Measurements from ENCODE around the gene BOD1. TPM values are rescaled to one million over a fixed set of nuclear protein-coding genes. Genes with fewer than 3 reads are reported as not detected.
A peak's percentile ranks its signal among the peaks of the same experiment; 100 is the strongest.

Gene BOD1
- total RNA-seq, 4 donors from 2014 or later = 101 to 157 (median 117) TPM

DNA sequence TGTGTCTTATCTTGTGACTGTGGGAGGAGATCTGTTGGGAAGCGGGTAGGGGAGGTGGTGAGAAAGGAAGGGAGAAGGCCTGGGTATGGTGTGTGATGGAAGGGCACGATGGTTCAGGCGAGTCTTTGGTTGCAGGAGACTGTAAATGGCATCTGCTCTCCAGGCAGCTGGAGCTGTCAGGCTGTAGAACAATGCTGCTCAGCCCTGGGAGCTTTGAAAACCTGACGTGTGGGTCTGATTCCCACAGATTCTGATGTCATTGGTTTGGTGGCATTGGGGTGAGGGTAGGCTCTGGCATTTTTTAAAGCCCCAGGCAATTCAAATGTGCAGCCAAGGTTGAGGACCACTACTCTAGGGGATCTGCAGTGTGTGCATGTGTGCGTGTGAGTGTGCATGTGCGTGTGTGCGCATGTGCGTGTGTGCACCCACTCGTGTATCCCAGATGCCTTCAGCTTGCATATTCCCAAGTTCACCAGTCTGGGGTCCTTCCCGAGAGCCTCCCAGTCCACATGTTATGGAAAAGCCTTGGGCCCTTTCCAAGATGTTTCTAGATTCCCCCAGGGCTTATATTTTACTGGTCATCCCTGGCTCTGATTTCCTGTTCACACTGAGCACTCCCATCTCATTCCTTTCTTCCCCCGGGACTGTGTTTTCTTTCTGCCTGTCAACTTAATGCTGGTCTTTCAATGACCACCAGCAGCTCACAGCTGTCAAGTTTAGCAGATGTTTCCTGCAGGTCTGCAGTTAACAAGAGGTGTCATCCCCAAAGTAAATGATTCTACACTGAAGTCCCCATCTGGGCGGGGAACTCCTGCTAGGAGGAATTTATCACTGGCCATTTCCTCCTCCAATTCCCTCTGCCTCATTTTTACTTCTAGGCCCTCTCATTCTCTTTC is 34.0 kb downstream of the BOD1 start:
- Histone ChIP-seq H3K4me3 (no peak overlapping the region), H3K9me3 (peaks cover 0 to 8% (median 0%) of the 10 kb centered on the region in 3 donors), H3K4me1 (no peaks in the 10 kb centered on the region), H3K27ac (no peak overlapping the region), H3K27me3 (no peaks in the 10 kb centered on the region), H3K36me3 (no peaks in the 10 kb centered on the region)
- TF ChIP-seq POLR2A (IDR thresholded peaks at IDR 0.05) = no peak
- TF ChIP-seq, protein P1, sequence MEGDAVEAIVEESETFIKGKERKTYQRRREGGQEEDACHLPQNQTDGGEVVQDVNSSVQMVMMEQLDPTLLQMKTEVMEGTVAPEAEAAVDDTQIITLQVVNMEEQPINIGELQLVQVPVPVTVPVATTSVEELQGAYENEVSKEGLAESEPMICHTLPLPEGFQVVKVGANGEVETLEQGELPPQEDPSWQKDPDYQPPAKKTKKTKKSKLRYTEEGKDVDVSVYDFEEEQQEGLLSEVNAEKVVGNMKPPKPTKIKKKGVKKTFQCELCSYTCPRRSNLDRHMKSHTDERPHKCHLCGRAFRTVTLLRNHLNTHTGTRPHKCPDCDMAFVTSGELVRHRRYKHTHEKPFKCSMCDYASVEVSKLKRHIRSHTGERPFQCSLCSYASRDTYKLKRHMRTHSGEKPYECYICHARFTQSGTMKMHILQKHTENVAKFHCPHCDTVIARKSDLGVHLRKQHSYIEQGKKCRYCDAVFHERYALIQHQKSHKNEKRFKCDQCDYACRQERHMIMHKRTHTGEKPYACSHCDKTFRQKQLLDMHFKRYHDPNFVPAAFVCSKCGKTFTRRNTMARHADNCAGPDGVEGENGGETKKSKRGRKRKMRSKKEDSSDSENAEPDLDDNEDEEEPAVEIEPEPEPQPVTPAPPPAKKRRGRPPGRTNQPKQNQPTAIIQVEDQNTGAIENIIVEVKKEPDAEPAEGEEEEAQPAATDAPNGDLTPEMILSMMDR (IDR thresholded peaks at IDR 0.05 in 4 of 5, conservative IDR thresholded peaks at IDR 0.05 in 1 of 5) = no peak
- in situ Hi-C loops (cut with MboI; ENCODE audit: low sequenced_read_pairs in 4 of 4) = loop anchor here in 3 of 4 donors (5.0 to 25.0 kb wide), 2 partner anchors 270 to 290 kb away; no protein-coding TSS in a partner anchor
- no peak for DNase-seq
- intact Hi-C loops (cut with DNase I; ENCODE audit: low total_unique reads) = no loop called here
- peak in 1 of 2 donors; percentile 36 for ATAC-seq

DNA sequence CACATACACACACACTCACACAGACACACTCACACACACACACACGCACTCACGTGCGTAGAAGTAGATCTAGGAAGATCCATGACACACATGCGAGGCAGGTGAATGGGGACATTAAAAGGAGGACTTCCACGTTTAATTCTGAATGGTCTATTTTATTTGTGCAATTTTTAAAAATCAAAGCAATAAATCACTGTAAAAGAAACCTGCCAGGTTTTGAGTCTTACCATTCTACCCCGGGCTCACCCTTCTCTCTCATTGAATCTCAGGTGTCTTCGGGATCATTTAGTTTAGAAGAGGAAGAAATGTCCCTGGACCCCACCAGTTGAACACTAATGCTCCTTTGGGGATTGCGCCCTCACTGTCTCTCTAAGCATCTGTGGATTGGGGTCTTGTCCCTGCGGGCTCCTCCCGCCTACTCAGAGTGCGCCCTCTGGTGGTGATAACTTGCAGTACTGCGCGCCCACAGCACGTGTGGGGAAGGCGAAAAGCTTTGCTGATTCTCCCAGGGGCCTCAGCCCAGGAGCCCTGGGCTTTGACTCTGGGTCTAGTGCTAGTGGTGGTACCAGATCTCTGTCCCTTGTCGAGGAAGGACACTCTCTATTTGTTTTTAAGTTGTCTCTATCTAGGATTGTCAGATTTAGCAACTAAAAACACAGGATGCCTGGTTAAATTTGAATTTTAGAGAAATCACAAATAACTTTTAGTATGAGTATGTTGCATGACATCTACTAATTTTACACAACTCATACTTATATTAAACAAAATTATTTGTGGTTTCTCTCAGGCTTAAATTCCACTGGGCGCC is 34.8 kb downstream of the BOD1 start:
- H3K27me3 ChIP-seq = no peaks in the 10 kb centered on the region
- no peak for ATAC-seq
- H3K4me1 ChIP-seq = no peaks in the 10 kb centered on the region
- no peaks in the 10 kb centered on the region for H3K36me3 ChIP-seq
- TF ChIP-seq, protein P1 (IDR thresholded peaks at IDR 0.05 in 4 of 5, conservative IDR thresholded peaks at IDR 0.05 in 1 of 5) = peak; percentile 28 to 65 (median 56)
- no peak for TF ChIP-seq POLR2A (IDR thresholded peaks at IDR 0.05)
- peaks cover 0 to 8% (median 0%) of the 10 kb centered on the region in 3 donors for H3K9me3 ChIP-seq
- intact Hi-C loops (cut with DNase I; ENCODE audit: low total_unique reads) (no loop called here), in situ Hi-C loops (cut with MboI; ENCODE audit: low sequenced_read_pairs in 4 of 4) (loop anchor here in 3 of 4 donors (5.0 to 25.0 kb wide), 2 partner anchors 269 to 289 kb away; no protein-coding TSS in a partner anchor)
- no peak overlapping the region for H3K4me3 ChIP-seq
- H3K27ac ChIP-seq = no peak overlapping the region
- DNase-seq = no peak

DNA sequence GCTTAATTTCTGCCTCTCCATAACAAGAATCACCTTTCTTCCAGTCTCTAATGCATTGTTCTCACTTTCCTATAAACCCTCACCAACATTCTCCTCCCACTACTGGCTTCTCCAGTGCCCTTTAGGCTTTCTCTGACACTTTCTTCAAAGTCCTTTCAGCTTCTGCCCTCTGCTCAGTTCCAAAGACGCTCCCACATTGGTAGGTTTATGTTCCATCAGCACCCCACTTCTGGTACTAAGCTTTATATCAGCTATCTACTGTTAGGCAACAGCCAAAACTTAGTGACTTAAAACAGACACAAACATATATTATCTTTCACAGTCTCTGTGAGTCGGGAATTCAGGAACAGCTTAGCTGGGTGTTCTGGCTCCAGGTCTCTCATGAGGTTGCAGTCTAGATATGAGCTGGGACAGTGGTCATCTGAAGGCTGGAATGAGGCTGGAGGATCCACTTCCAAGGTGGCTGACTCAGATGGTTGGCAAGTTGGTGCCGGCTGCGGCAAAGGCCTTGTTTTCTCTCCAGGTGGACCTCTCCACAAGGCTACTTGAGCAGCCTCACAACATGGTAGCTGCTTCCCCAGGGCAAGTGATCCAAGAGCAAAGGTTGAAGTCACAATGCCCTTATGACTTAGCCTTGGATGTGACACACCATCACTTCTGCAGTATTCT is 37.4 kb downstream of the BOD1 start:
- in situ Hi-C loops (cut with MboI; ENCODE audit: low sequenced_read_pairs in 4 of 4) = loop anchor here in 1 of 4 donors (25.0 kb wide), 1 partner anchor 267 kb away; no protein-coding TSS in a partner anchor
- ATAC-seq (no peak), DNase-seq (no peak)
- TF ChIP-seq, protein P1 (IDR thresholded peaks at IDR 0.05 in 4 of 5, conservative IDR thresholded peaks at IDR 0.05 in 1 of 5) = no peak
- no peak for TF ChIP-seq POLR2A (IDR thresholded peaks at IDR 0.05)
- Histone ChIP-seq H3K4me3 (no peak overlapping the region), H3K27me3 (no peaks in the 10 kb centered on the region), H3K36me3 (no peaks in the 10 kb centered on the region), H3K27ac (no peak overlapping the region), H3K9me3 (peaks cover 0 to 8% (median 0%) of the 10 kb centered on the region in 3 donors), H3K4me1 (no peaks in the 10 kb centered on the region)
- intact Hi-C loops (cut with DNase I; ENCODE audit: low total_unique reads) = no loop called here

DNA sequence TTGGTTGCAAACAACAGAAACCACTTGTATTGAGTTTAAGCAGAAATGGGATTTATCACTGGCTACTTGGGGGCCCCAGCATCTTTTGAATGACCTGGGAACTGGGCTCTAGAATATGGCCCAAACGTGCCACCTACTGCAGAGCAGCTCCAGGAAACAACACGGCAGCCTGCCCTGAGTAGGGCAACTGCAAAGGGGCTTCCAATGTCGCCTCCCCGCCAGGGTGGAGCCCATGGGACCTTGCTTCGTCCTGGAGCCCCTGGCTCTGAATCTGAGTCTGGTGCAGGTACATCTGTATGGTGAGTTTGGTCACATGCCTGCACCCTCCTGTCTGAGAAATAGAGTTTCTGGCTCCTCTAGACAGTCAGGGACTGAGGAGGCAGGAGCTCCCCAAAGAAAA is 38.6 kb downstream of the BOD1 start:
- Histone ChIP-seq H3K27me3 (no peaks in the 10 kb centered on the region), H3K4me3 (no peak overlapping the region), H3K9me3 (peaks cover 0 to 8% (median 0%) of the 10 kb centered on the region in 3 donors), H3K27ac (no peak overlapping the region), H3K36me3 (no peaks in the 10 kb centered on the region), H3K4me1 (peaks cover 2% of the 10 kb centered on the region in 2 donors)
- no peak for TF ChIP-seq POLR2A (IDR thresholded peaks at IDR 0.05)
- TF ChIP-seq, protein P1 (IDR thresholded peaks at IDR 0.05 in 4 of 5, conservative IDR thresholded peaks at IDR 0.05 in 1 of 5) = no peak
- DNase-seq (no peak), ATAC-seq (no peak)
- intact Hi-C loops (cut with DNase I; ENCODE audit: low total_unique reads) = no loop called here
- in situ Hi-C loops (cut with MboI; ENCODE audit: low sequenced_read_pairs in 4 of 4) = loop anchor here in 1 of 4 donors (25.0 kb wide), 1 partner anchor 266 kb away; no protein-coding TSS in a partner anchor
